Measurements from ENCODE around the gene RIN3. TPM values are rescaled to one million over a fixed set of nuclear protein-coding genes. Genes with fewer than 3 reads are reported as not detected.
A peak's percentile ranks its signal among the peaks of the same experiment; 100 is the strongest.

RIN3 gene
- total and polyA plus RNA-seq, 4 donors: 5.0 to 15.6 (median 9.0) TPM

- Histone ChIP-seq H3K36me3 (ENCODE audit: control insufficient read depth in 4 of 4, insufficient read depth in 3 of 4, low read depth in 1 of 4, low read length in 3 of 4) (no peaks in the 10 kb centered on the region), H3K9ac (ENCODE audit: low read depth in 1 of 2, low read length in 2 of 2) (no peak overlapping the region), H3K4me3 (ENCODE audit: low read depth in 1 of 3, low read length in 3 of 3) (no peak overlapping the region), H3K4me1 (ENCODE audit: control insufficient read depth in 4 of 4, insufficient read depth in 4 of 4, low read length in 3 of 4) (peaks cover 0 to 16% (median 5%) of the 10 kb centered on the region in 4 donors), H3K9me3 (ENCODE audit: control insufficient read depth in 4 of 4, low read length in 3 of 4) (no peaks in the 10 kb centered on the region), H3K27ac (ENCODE audit: low read depth in 1 of 2, low read length in 2 of 2) (no peak overlapping the region), H3K27me3 (ENCODE audit: control insufficient read depth in 4 of 4, insufficient read depth in 4 of 4, low read length in 3 of 4) (no peaks in the 10 kb centered on the region)
- DNase-seq (ENCODE audit: low spot score): no peak
- peak; percentile 44 for TF ChIP-seq YY1 (IDR thresholded peaks at IDR 0.05)
- no peak for TF ChIP-seq MAX (IDR thresholded peaks at IDR 0.05)
- WGBS: 60% methylated on average over 14 of the region's 14 CpGs
Measured at GRCh38 chr14:92475451-92476187, 38.0 kb upstream of the RIN3 start.

- H3K9me3 ChIP-seq (ENCODE audit: control insufficient read depth in 4 of 4, low read length in 3 of 4): no peaks in the 10 kb centered on the region
Measured at GRCh38 chr14:92480856-92481255, 32.7 kb upstream of the RIN3 start.

GRCh38 chr14:92481386-92481785 is 32.2 kb upstream of the RIN3 start:
- no peak overlapping the region for H3K27ac ChIP-seq (ENCODE audit: low read depth in 1 of 2, low read length in 2 of 2)
- H3K4me3 ChIP-seq (ENCODE audit: low read depth in 1 of 3, low read length in 3 of 3): no peak overlapping the region
- TF ChIP-seq RXRA (IDR thresholded peaks at IDR 0.05): no peak
- no peak for TF ChIP-seq CTCF (IDR thresholded peaks at IDR 0.05; ENCODE audit: low read depth, low read length, missing input control)
- TF ChIP-seq HNF4A (conservative IDR thresholded peaks at IDR 0.05): peak in 1 of 2 donors; percentile 27
- TF ChIP-seq MAX (IDR thresholded peaks at IDR 0.05): no peak
- peak in 1 of 2 donors; percentile 5 for TF ChIP-seq RAD21 (IDR thresholded peaks at IDR 0.05)
- no peak for TF ChIP-seq ATF3 (IDR thresholded peaks at IDR 0.05)
- no peak for TF ChIP-seq NR2F2 (IDR thresholded peaks at IDR 0.05)
- no peaks in the 10 kb centered on the region for H3K9me3 ChIP-seq (ENCODE audit: control insufficient read depth in 4 of 4, low read length in 3 of 4)
- no peak for DNase-seq (ENCODE audit: low spot score)
- no peaks in the 10 kb centered on the region for H3K36me3 ChIP-seq (ENCODE audit: control insufficient read depth in 4 of 4, insufficient read depth in 3 of 4, low read depth in 1 of 4, low read length in 3 of 4)
- WGBS: 26% methylated on average over 1 of the region's 1 CpG
- no peak overlapping the region for H3K9ac ChIP-seq (ENCODE audit: low read depth in 1 of 2, low read length in 2 of 2)
- H3K27me3 ChIP-seq (ENCODE audit: control insufficient read depth in 4 of 4, insufficient read depth in 4 of 4, low read length in 3 of 4): no peaks in the 10 kb centered on the region
- peaks cover 3 to 18% (median 16%) of the 10 kb centered on the region in 4 donors for H3K4me1 ChIP-seq (ENCODE audit: control insufficient read depth in 4 of 4, insufficient read depth in 4 of 4, low read length in 3 of 4)

More at GRCh38 chr14:92480856-92481255, 32.7 kb upstream of the RIN3 start:
- Histone ChIP-seq H3K36me3 (ENCODE audit: control insufficient read depth in 4 of 4, insufficient read depth in 3 of 4, low read depth in 1 of 4, low read length in 3 of 4) (no peaks in the 10 kb centered on the region), H3K27me3 (ENCODE audit: control insufficient read depth in 4 of 4, insufficient read depth in 4 of 4, low read length in 3 of 4) (no peaks in the 10 kb centered on the region), H3K27ac (ENCODE audit: low read depth in 1 of 2, low read length in 2 of 2) (peak overlapping the region in 1 of 2 donors; percentile 8), H3K4me3 (ENCODE audit: low read depth in 1 of 3, low read length in 3 of 3) (no peak overlapping the region), H3K4me1 (ENCODE audit: control insufficient read depth in 4 of 4, insufficient read depth in 4 of 4, low read length in 3 of 4) (peaks cover 3 to 18% (median 16%) of the 10 kb centered on the region in 4 donors), H3K9ac (ENCODE audit: low read depth in 1 of 2, low read length in 2 of 2) (no peak overlapping the region)
- peak; percentile 31 to 37 for TF ChIP-seq HNF4A (conservative IDR thresholded peaks at IDR 0.05)
- TF ChIP-seq GABPA (IDR thresholded peaks at IDR 0.05 in 1 of 2, conservative IDR thresholded peaks at IDR 0.05 in 1 of 2): no peak
- peak in 1 of 2 donors; percentile 15 for TF ChIP-seq JUND (IDR thresholded peaks at IDR 0.05)
- TF ChIP-seq RXRA (IDR thresholded peaks at IDR 0.05): peak; percentile 20 to 47
- 41% methylated on average over 3 of the region's 3 CpGs for WGBS
- DNase-seq (ENCODE audit: low spot score): peak; percentile 21

Data from liver (tissue), 9 donors.